Measurements from ENCODE around the gene TCF7.

The TCF7 gene

GRCh38 chr5:134131578-134132350 is 17.3 kb downstream of the TCF7 start:
- DNase-seq = no peak

- peak; percentile 66 to 68 for DNase-seq
Observed at GRCh38 chr5:134132372-134133187, 18.1 kb downstream of the TCF7 start.

GRCh38 chr5:134133188-134133994 is 18.9 kb downstream of the TCF7 start:
- no peak for DNase-seq

- DNase-seq = no peak
Observed at GRCh38 chr5:134133995-134134541, 19.6 kb downstream of the TCF7 start.

- DNase-seq = no peak
Observed at GRCh38 chr5:134135091-134135655, 20.7 kb downstream of the TCF7 start.

- no peak for DNase-seq
Observed at GRCh38 chr5:134136221-134136631, 21.7 kb downstream of the TCF7 start.

GRCh38 chr5:134136771-134137170 is 22.3 kb downstream of the TCF7 start:
- DNase-seq = peak in 1 of 2 donors; percentile 0

GRCh38 chr5:134138416-134139376 is 24.2 kb downstream of the TCF7 start:
- peak; percentile 56 to 61 for DNase-seq

- no peak for DNase-seq
Observed at GRCh38 chr5:134139377-134139851, 24.9 kb downstream of the TCF7 start.

GRCh38 chr5:134139891-134140469 is 25.5 kb downstream of the TCF7 start:
- DNase-seq = no peak

GRCh38 chr5:134140530-134141201 is 26.2 kb downstream of the TCF7 start:
- peak; percentile 54 to 63 for DNase-seq

- DNase-seq = no peak
Observed at GRCh38 chr5:134141331-134142050, 27.0 kb downstream of the TCF7 start.

GRCh38 chr5:134142052-134142451 is 27.6 kb downstream of the TCF7 start:
- DNase-seq = no peak

GRCh38 chr5:134142806-134143205 is 28.3 kb downstream of the TCF7 start:
- DNase-seq = no peak

- no peak for DNase-seq
Observed at GRCh38 chr5:134143431-134143830, 28.9 kb downstream of the TCF7 start.

- DNase-seq = no peak
Observed at GRCh38 chr5:134143944-134144941, 29.8 kb downstream of the TCF7 start.

GRCh38 chr5:134145041-134145757 is 30.7 kb downstream of the TCF7 start:
- no peak for DNase-seq

Measured in activated CD4-positive, alpha-beta T cell treated with anti-CD3 and anti-CD28 coated beads for 4 hours (primary cell).